Thymus (tissue), 11 donors: ENCODE measurements around the gene RASAL2. TPM values are rescaled to one million over a fixed set of nuclear protein-coding genes. Genes with fewer than 3 reads are reported as not detected.
"Not testable (repeated sequence)": the region's sequence is repeated elsewhere in the genome, so short reads cannot be mapped to it uniquely, and the experiment has no call there.

ENCODE experiments used
- DNase-seq, 9 donors: peaks; one replicate each; pipeline ENCODE4 v3.0.0-alpha.2; 2013; ENCODE audit warnings: low spot score in 9 of 9, low read depth in 6 of 9, missing footprints in 1 of 9
- H3K27ac ChIP-seq, 2 donors: one replicate each; pipeline ENCODE4 v1.5.1; 2013; ENCODE audit warnings: control low read depth in 1 of 2, low read depth in 1 of 2, low read length in 1 of 2, mild to moderate bottlenecking in 1 of 2, moderate library complexity in 1 of 2
- H3K27me3 ChIP-seq, 2 donors: one replicate each; pipeline ENCODE4 v1.5.1; 2013; ENCODE audit warnings: low read length in 1 of 2; ENCODE audit not compliant: control insufficient read depth in 2 of 2, insufficient read depth in 1 of 2
- H3K36me3 ChIP-seq, 2 donors: one replicate each; pipeline ENCODE4 v1.5.1; 2013; ENCODE audit warnings: low read length in 1 of 2, mild to moderate bottlenecking in 1 of 2, moderate library complexity in 1 of 2; ENCODE audit not compliant: control insufficient read depth in 2 of 2, insufficient read depth in 2 of 2
- H3K4me1 ChIP-seq, 2 donors: one replicate each; pipeline ENCODE4 v1.5.1; 2013; ENCODE audit warnings: low read length in 2 of 2; ENCODE audit not compliant: control insufficient read depth in 2 of 2, insufficient read depth in 2 of 2
- H3K4me3 ChIP-seq, 2 donors: one replicate each; pipeline ENCODE4 v1.5.1; 2013; ENCODE audit warnings: low read length in 2 of 2, control low read depth in 1 of 2, mild to moderate bottlenecking in 1 of 2
- H3K9me3 ChIP-seq, 2 donors: one replicate each; pipeline ENCODE4 v1.5.1; 2013; ENCODE audit warnings: low read length in 1 of 2, mild to moderate bottlenecking in 1 of 2; ENCODE audit not compliant: control insufficient read depth in 2 of 2, insufficient read depth in 1 of 2
- WGBS: extraction: QIAGEN DNeasy Blood & Tissue Kit; methylation state at CpG from one replicate; pipeline ENCODE4 v1.1.7; 2013; 5-methylcytosine and 5-hydroxymethylcytosine counted together
- polyA plus RNA-seq: library from polyadenylated mRNA; stranded (reverse); fragments of 200-250 nt; gene quantifications from one replicate; pipeline ENCODE4 v1.2.3, GENCODE V29; 2013
- total RNA-seq: library from RNA; stranded (reverse); fragments of 120-200 nt; gene quantifications from one replicate; pipeline ENCODE4 v1.2.4, GENCODE V29; 2013
- donor health status: healthy.

The RASAL2 gene
- total and polyA plus RNA-seq, 2 donors: 1.9 to 2.6 TPM

DNA sequence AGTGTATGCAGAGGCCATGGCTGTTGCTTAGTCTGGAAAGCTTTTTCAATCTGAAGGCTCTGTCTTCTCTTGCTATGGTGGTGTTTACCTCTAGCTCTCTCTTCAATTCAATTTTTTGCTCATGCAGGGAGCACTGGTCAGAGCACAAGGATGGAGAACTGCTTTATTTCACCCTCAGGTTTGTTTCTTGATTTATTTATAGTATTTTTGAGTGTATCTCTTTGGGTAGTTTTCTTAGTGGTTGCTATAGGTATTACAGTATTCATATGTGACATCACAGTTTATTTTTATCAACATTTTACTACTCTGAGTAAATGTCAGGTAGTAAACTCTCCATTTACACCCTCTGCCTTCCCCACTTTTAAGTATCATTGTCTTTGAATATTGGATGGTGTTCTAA, 147.9 kb downstream of the RASAL2 start:
- no peak overlapping the region for H3K4me3 ChIP-seq
- H3K4me1 ChIP-seq: no peaks in the 10 kb centered on the region
- H3K9me3 ChIP-seq: no peaks in the 10 kb centered on the region
- no peaks in the 10 kb centered on the region for H3K27me3 ChIP-seq
- H3K36me3 ChIP-seq: no peaks in the 10 kb centered on the region
- no peak overlapping the region for H3K27ac ChIP-seq
- DNase-seq: no peak

DNA sequence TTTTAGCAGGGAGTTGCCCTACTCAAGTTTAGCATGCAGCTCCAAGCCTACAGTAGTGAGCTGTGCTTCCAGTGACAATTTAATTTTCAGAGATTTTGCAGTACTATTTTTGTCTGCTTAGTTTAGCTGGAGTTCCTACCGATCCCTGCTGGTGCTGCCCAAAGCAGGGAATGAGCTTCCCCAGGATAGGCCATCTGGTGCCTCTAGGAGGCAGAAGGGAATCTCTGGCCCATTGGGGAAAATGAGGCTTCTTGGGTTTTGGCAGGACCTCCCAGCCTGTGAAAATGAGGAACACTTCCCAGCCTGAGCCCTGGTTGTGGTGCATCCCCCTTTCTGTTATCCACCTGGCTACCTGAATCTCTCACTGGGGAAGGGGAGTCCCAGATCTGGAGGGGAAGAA, 149.2 kb downstream of the RASAL2 start:
- H3K4me1 ChIP-seq: no peaks in the 10 kb centered on the region
- DNase-seq: no peak
- H3K36me3 ChIP-seq: no peaks in the 10 kb centered on the region
- H3K27me3 ChIP-seq: no peaks in the 10 kb centered on the region
- no peak overlapping the region for H3K27ac ChIP-seq
- H3K9me3 ChIP-seq: no peaks in the 10 kb centered on the region
- 93% methylated on average over 1 of the region's 1 CpG for WGBS
- H3K4me3 ChIP-seq: no peak overlapping the region

DNA sequence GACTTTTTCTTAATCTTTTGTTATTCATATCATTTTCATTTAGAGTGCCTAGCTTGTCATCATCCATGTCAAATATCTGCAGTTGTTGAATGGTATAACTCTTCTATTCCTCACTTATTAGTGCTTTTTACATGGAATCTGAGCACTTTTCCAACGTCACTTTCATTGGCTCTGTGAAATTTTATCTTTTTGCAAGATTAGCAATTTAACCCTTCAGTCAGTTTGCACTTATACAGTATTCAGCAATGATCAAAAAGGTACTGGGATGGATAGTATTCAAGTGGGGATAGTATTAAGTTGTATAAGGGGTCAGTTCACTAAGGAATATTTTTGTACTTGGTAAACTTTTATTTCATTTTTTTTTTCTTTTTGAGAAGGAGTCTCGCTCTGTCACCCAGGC, 150.0 kb downstream of the RASAL2 start:
- no peak overlapping the region for H3K4me3 ChIP-seq
- no peaks in the 10 kb centered on the region for H3K36me3 ChIP-seq
- no peak for DNase-seq
- no peaks in the 10 kb centered on the region for H3K9me3 ChIP-seq
- H3K4me1 ChIP-seq: no peaks in the 10 kb centered on the region
- H3K27ac ChIP-seq: no peak overlapping the region
- H3K27me3 ChIP-seq: no peaks in the 10 kb centered on the region
- 95% methylated on average over 2 of the region's 2 CpGs for WGBS

DNA sequence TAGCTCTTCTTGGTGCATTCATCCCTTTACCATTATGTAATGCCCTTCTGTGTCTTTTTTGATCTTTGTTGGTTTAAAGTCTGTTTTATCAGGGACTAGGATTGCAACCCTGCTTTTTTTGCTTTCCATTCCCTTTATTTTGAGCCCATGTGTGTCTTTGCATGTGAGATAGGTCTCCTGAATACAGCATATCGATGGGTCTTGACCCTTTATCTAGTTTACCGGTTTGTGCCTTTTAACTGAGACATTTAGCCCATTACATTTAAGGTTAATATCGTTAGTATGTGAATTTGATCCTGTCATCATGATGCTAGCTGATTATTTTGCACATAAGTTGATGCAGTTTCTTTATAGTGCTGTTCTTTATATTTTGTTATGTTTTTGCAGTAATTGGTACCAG, 154.4 kb downstream of the RASAL2 start:
- WGBS: 93% methylated on average over 3 of the region's 3 CpGs
- H3K27ac ChIP-seq, DNase-seq: not testable (repeated sequence)

DNA sequence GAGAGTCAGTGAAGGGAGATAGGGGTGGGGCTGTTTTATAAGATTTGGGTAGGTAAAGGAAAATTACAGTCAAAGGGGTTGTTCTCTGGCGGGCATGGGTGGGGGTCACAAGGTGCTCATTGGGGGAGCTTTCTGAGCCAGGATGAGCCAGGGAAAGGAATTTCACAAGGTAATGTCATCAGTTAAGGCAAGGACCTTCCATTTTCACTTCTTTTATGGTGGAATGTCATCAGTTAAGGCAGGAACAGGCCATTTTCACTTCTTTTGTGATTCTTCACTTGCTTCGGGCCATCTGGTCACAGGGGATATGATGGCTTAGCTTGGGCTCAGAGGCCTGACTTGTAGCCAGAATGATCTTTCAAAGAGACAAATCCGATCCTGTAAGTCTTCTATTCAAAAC, 159.7 kb downstream of the RASAL2 start:
- H3K9me3 ChIP-seq, H3K36me3 ChIP-seq, DNase-seq, H3K27ac ChIP-seq, H3K4me3 ChIP-seq, H3K4me1 ChIP-seq, H3K27me3 ChIP-seq: not testable (repeated sequence)
- 87% methylated on average over 3 of the region's 3 CpGs for WGBS

More for the DNA sequence above, 154.4 kb downstream of the RASAL2 start:
- not testable (repeated sequence) for H3K4me3 ChIP-seq, H3K27me3 ChIP-seq, H3K4me1 ChIP-seq, H3K9me3 ChIP-seq, H3K36me3 ChIP-seq

DNA sequence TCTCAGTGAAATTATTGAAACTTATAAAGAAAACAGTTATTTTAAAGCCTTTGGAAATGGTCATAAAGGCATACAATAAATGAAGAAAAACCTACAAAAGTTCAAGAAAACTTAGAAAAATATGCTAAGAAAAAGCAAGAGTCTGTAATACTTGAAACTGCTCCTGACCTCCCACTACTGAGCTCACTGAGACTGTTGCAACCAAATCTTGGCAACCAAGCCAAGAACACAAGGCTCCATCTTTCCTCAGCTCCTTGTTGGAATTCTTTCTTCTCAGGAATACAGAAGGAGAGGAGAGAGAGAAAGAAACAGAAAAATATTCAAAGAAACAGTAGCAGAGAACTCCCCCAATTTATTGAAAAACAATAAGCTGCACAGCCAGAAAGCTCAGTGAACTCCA, 160.5 kb downstream of the RASAL2 start:
- Histone ChIP-seq H3K4me3 (no peak overlapping the region), H3K27ac (no peak overlapping the region), H3K4me1 (no peaks in the 10 kb centered on the region), H3K27me3 (no peaks in the 10 kb centered on the region), H3K36me3 (no peaks in the 10 kb centered on the region), H3K9me3 (peaks cover 0 to 7% of the 10 kb centered on the region in 2 donors)
- no peak for DNase-seq

DNA sequence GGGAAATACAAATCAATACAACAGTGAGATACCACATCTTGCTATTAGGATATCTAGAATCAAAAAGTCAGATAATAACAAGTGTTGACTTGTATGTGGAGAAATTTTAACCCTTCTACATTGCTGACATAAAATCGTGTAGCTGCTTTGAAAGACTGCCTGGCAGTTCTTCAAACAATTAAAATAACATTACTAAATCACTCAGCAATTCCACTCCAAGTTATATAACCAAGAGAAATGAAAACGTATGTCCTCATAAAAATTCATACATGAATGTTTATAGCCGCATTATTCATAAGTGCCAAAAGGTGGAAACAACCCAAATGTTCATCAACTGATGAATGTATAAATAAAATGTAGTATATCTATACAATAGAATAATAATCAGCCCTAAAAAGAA, 164.6 kb downstream of the RASAL2 start:
- H3K4me1 ChIP-seq: no peaks in the 10 kb centered on the region
- H3K27me3 ChIP-seq: no peaks in the 10 kb centered on the region
- H3K9me3 ChIP-seq: no peaks in the 10 kb centered on the region
- no peak overlapping the region for H3K4me3 ChIP-seq
- no peak for DNase-seq
- WGBS: 91% methylated on average over 3 of the region's 3 CpGs
- no peak overlapping the region for H3K27ac ChIP-seq
- no peaks in the 10 kb centered on the region for H3K36me3 ChIP-seq

DNA sequence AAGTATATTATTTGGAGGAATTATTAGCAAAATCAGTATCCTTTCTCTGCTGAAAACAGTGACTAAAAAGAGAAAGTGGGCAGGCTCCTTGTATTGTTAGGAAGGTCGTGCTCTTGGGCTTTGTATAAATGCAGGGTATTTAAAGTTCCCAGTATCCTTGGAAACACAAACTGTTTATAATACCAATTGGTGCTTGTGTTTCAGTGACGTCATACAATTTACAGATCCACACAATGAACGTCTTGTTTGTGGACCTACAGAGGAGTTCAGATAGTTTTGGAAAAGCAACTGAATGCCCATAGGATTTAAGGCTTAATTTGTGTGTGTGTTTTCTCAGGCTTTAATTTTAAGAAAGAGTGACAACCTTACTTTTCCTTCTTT, 168.2 kb downstream of the RASAL2 start:
- H3K36me3 ChIP-seq: no peaks in the 10 kb centered on the region
- H3K27me3 ChIP-seq: no peaks in the 10 kb centered on the region
- H3K4me3 ChIP-seq: no peak overlapping the region
- H3K27ac ChIP-seq: no peak overlapping the region
- no peaks in the 10 kb centered on the region for H3K4me1 ChIP-seq
- WGBS: 82% methylated on average over 3 of the region's 3 CpGs
- DNase-seq: no peak
- H3K9me3 ChIP-seq: no peaks in the 10 kb centered on the region

DNA sequence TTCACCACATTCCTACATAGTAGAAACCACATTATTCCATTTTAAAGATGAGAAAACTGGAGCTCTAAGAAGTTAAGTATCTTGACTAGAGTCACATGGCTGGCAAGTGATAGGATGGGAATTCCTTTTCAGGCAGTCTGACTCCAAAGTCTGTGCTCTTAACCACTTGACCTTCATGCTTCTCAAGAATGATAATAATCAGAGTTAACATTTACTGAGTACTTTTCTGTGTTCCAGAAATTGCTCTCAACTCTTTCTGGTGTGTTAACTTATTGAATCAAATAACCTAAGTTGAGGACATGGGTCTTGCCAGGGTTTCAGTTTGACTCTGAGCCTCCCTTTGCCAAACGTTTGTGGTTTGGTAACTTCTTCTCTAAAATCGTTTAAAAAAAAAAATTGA, 169.4 kb downstream of the RASAL2 start:
- Histone ChIP-seq H3K27ac (no peak overlapping the region), H3K4me3 (no peak overlapping the region), H3K4me1 (no peaks in the 10 kb centered on the region), H3K36me3 (no peaks in the 10 kb centered on the region), H3K9me3 (no peaks in the 10 kb centered on the region), H3K27me3 (no peaks in the 10 kb centered on the region)
- 60% methylated on average over 2 of the region's 2 CpGs for WGBS
- no peak for DNase-seq

DNA sequence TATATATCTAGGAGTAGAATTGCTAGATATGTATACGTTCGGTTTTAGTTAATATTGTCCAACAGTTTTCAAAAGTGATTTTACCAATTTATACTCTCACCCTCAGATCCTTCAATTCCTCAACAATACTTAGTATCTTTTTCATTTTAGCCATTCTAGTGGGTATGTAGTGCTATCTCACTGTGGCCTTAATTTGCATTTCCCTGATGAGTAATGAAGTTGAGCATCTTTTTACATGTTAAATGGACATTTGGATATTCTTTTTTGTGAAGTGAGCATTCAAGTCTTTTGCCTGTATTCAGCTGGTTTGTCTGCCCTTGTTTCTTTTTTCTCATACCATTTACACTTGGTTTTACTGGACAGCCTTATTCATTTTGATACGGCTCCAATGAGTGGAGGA, 172.2 kb downstream of the RASAL2 start:
- H3K4me3 ChIP-seq: no peak overlapping the region
- H3K27ac ChIP-seq: no peak overlapping the region
- H3K9me3 ChIP-seq: no peaks in the 10 kb centered on the region
- no peaks in the 10 kb centered on the region for H3K4me1 ChIP-seq
- DNase-seq: no peak
- no peaks in the 10 kb centered on the region for H3K27me3 ChIP-seq
- H3K36me3 ChIP-seq: no peaks in the 10 kb centered on the region
- WGBS: over 99% methylated on average over 3 of the region's 3 CpGs
